GM08714 (cell line): ENCODE results near the gene NR2F2.

Source experiments
- H3K4me3 ChIP-seq: fragments of 200-500 bp; sonication (Bioruptor generic); 2 replicates; pipeline ENCODE4 v1.5.1; 2014; ENCODE audit warnings: mild to moderate bottlenecking, low read length, inconsistent platforms
- ZNF274 ChIP-seq: IDR thresholded peaks from 2 replicates; pipeline ENCODE4 v1.6.1; 2012; ENCODE audit warnings: mild to moderate bottlenecking, low read depth, low read length

The NR2F2 gene

GRCh38 chr15:96348112-96349027 lies 17.9 kb downstream of the NR2F2 start:
- no peak for TF ChIP-seq ZNF274
- H3K4me3 ChIP-seq = no peak overlapping the region

GRCh38 chr15:96349034-96349856 lies 18.7 kb downstream of the NR2F2 start:
- no peak for TF ChIP-seq ZNF274
- H3K4me3 ChIP-seq = no peak overlapping the region

DNA sequence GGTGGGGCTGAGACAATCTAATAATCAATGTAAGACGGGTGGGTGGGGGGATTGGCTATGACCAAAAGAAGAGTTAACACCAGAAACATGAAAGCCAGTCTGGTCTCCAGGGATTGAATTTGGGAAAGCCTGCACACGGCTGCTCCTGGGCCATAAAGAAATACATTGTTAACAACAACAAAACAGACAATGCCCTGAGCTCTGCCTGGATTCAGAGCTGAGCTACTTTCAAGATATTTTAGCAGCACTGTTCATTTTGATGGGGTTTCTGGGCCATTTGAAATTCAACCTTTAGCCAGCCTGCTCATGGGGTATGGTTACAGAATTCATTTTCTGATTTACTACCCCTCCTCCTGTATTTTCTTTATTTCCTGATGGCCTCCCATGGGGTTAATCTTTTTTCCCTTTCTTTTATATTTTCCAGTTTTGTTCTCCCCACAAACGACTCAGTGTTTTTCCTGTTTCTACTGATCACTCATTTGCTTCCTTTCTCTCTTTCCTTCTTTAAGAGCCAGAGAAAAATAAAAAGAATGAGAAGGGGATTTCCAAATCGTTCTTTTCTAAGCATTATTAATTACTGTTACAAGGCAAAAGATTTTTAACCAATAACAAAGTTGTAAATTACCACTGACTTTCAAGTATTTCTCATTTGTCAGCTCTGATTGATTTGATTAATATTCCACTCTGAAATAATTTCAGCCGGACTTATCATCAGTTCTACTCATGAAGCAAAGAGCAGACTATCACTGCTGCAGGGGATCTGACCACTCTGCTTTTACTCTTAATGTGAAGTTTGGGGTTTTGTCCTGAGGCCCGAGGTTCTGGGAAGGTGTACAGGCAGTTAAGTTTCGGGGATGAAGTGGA lies 19.6 kb downstream of the NR2F2 start:
- H3K4me3 ChIP-seq = no peak overlapping the region
- TF ChIP-seq ZNF274 = no peak

- no peak overlapping the region for H3K4me3 ChIP-seq
- no peak for TF ChIP-seq ZNF274
These were observed 20.6 kb downstream of the NR2F2 start for GRCh38 chr15:96350934-96351724.

- no peak for TF ChIP-seq ZNF274
- no peak overlapping the region for H3K4me3 ChIP-seq
These were observed 21.5 kb downstream of the NR2F2 start for GRCh38 chr15:96351761-96352603.

- TF ChIP-seq ZNF274 = no peak
- no peak overlapping the region for H3K4me3 ChIP-seq
These were observed 22.3 kb downstream of the NR2F2 start for GRCh38 chr15:96352604-96353405.

DNA sequence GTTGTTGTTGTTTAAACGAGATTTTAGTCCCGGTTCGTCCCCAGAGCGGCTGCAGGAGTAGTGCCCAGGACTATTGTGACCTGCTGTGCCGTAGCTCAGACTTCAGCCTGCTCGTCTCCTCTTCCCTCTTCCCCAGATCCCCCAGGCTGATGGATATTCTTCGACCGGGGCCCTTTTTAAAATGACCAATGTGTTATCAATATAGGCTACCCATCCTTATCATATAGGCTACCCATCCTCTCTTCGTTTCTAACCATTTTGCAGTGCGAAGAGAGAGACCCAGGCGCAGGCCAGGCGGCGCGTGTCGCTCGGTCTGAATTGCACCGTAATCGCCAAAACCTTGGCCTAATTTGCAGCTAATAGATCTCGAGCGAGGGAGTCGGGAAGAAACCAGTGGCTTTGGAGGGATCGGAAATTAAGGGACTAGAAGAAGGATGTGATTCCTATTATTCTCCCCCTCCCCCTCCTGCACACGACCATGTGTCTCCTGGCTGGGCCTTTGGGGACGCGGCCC lies 23.0 kb downstream of the NR2F2 start:
- H3K4me3 ChIP-seq = no peak overlapping the region

DNA sequence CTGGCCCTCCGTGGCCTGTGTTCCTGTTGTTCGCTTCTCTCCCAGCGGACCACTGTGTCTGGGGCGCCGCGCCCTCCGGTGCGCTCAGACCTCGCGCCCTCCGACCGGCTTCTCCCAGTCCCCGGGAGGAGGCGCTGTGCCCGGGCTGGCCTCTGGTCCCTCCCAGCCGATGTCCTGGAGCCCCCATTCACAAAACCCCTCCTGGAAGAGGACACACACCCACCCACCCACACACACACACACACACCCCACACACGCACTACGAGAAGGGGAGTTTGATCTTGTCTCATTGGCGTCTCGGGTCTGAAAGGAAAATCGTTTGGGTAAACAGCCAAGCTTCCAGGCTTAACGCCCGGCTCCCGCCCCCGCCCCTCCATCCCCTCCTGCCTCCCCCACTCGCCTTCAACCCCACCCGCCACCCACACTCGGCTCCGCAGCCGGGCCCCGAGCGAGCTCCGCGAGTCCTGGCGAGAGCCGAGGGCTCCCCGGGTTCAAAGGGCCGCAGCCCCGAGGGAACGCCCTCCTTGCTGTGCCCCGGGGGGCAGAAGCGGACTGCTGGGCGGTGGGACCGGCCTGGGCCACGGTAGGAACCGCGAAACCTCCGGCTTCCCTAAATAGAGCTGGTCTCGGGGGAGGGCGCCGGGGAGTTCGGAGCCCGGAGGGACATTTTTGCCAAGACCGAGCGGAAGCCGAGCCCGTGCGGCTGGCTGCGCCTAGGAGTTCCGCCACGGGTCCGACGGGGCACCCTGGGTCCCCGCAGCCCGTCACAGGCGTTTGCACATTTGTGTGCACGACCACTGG lies 23.6 kb downstream of the NR2F2 start:
- TF ChIP-seq ZNF274 = no peak
- no peak overlapping the region; the same call in 1 of the 2 replicates for H3K4me3 ChIP-seq

More for the DNA sequence above, 23.0 kb downstream of the NR2F2 start:
- TF ChIP-seq ZNF274 = no peak

DNA sequence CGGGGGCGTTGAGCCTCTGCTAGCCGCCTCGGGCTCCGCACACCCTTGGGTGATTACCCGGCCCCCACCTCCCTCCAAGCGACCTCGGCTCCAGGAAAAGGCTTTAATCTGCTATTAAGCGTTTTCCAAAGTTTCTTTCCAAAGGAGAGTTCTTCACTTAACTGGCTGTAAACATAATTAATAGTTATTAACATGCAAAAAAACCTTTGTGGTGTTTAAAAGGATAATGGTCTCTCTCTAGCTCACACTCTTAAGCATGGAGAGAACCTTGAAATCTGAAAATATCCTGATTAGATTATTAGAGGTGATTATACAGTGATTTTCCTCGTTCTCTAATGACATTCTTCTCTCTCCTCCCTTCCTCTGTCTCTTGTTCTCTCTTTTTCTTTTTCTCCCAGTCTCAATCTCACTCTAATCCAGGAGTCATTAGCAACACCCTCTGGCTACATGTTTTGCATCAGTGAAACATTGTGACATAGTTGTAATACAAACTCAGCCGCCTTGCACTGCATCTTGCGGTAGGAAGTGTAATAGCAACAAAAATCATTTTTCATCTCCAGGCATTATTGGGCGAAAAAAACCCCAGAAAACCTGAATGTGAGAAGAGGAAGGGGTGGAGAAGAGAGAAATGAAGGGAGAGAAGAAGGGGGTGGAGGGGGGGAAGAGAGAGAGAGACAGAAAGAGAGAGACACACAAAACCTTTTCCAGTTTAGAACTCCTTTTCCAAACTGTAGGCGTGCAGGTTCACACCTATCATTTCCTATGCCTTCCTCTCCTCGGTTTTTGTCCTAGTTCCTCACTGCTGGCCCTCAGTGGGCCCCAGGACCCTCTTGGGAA lies 24.4 kb downstream of the NR2F2 start:
- no peak overlapping the region; the same call in 1 of the 2 replicates for H3K4me3 ChIP-seq

More for the DNA sequence above, 24.4 kb downstream of the NR2F2 start:
- TF ChIP-seq ZNF274 = no peak
